Activated CD8-positive, alpha-beta T cell treated with anti-CD3 and anti-CD28 coated beads for 36 hours (primary cell): ENCODE measurements around the gene DGCR2. TPM values are rescaled to one million over a fixed set of nuclear protein-coding genes. Genes with fewer than 3 reads are reported as not detected.

ENCODE experiments used
- ATAC-seq: fragments of 200-7000 bp; cut with Tn5 transposase; one replicate; pipeline ENCODE4 v1.10.0; 2021; ENCODE audit warnings: mild to moderate bottlenecking, moderate library complexity
- CTCF ChIA-PET: fragments of 350-600 bp; sonication (Branson Sonifier 250); formaldehyde crosslinking; loops from one replicate; lab custom pipeline; 2021; ENCODE audit warnings: antibody characterized with exemption; lab: Charles Lee
- POLR2A ChIA-PET: fragments of 350-600 bp; sonication (Branson Sonifier 250); formaldehyde crosslinking; loops from one replicate; lab custom pipeline; 2021; ENCODE audit warnings: antibody characterized with exemption; lab: Charles Lee
- DNase-seq: peaks from one replicate; pipeline ENCODE4 v3.0.0-alpha.2; 2020
- H3K27ac Mint-ChIP-seq: one replicate; pipeline ENCODE4 v1.8.0; 2021; ENCODE audit warnings: mild to moderate bottlenecking, mixed read lengths
- H3K27me3 Mint-ChIP-seq: one replicate; pipeline ENCODE4 v1.8.0; 2021; ENCODE audit warnings: mixed read lengths
- H3K36me3 Mint-ChIP-seq: one replicate; pipeline ENCODE4 v1.8.0; 2021; ENCODE audit warnings: low read depth, mixed read lengths
- H3K4me1 Mint-ChIP-seq: one replicate; pipeline ENCODE4 v1.8.0; 2021; ENCODE audit warnings: low read depth, mixed read lengths
- H3K4me3 Mint-ChIP-seq: one replicate; pipeline ENCODE4 v1.8.0; 2021; ENCODE audit warnings: mild to moderate bottlenecking, moderate library complexity, mixed read lengths
- H3K9me3 Mint-ChIP-seq: one replicate; pipeline ENCODE4 v1.8.0; 2021; ENCODE audit warnings: mixed read lengths
- intact Hi-C: fragments of 100-400 bp; cut with micrococcal nuclease; formaldehyde crosslinking; loops from one replicate; pipeline ENCODE4 v1.10.0; 2022
- total RNA-seq, 2 experiments: library from RNA; stranded (reverse); gene quantifications; one replicate each; pipeline ENCODE4 v1.2.3, GENCODE V29; 2021
- TF ChIP-seq, protein P1 (sequence below): fragments of 200-600 bp; IDR thresholded peaks from one replicate; pipeline ENCODE4 v1.8.0; 2022; ENCODE audit warnings: antibody characterized with exemption, mild to moderate bottlenecking

Gene DGCR2
- total RNA-seq, 2 experiments from 2014 or later: 18.0 to 20.0 TPM

DNA sequence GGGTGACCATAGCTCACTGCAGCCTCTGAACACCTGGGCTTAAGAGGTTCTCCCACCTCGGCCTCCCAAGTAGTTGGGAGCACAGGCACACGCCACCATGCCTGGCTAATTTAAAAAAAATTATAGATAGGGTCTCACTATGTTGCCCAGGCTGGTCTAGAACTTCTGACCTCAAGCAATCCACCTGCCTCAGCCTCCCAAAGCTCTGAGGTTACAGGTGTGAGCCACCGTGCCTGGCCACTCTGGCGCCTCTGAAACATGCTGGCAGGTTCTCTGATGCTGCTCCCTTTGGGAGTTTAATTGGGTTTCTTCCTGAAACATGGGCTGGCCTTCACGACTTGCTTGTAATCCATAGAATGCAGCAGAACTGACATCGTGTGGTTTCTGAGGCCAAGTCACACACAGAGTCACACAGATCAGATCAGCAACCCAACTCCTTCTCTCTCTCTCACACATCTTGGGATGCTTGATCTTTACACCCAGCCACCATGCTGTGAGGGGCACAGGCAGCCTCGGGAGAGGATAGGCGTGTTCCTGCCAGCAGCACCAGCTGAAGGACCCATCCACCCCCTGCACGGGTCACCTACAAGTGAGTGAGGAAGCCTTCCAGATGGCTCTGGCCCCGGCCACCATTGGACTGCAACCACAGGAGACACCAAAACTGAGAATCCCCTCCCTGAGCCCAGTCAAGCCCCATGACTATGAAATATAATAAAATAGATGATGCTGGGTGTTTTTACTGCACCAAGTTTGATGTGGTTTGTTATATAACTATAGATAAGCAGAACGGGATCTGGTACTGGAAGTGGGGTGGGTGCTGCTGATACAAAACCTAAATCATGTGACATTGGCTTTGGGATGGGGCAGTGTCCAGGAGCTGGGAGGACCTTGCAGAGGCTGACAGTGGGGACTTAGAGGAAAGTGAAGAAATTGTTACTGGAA, 31.0 kb upstream of the DGCR2 start:
- CTCF ChIA-PET: interaction anchor here (1.1 kb wide), 1 partner anchor 9 kb away, joined by 5 read pairs; the partner anchor contains the start of gene ESS2
- intact Hi-C loops: no loop called here

GRCh38 chr22:19151329-19152191, 29.3 kb upstream of the DGCR2 start:
- no peak overlapping the region for H3K27ac Mint-ChIP-seq
- ATAC-seq (no peak), DNase-seq (no peak)
- TF ChIP-seq, protein P1, sequence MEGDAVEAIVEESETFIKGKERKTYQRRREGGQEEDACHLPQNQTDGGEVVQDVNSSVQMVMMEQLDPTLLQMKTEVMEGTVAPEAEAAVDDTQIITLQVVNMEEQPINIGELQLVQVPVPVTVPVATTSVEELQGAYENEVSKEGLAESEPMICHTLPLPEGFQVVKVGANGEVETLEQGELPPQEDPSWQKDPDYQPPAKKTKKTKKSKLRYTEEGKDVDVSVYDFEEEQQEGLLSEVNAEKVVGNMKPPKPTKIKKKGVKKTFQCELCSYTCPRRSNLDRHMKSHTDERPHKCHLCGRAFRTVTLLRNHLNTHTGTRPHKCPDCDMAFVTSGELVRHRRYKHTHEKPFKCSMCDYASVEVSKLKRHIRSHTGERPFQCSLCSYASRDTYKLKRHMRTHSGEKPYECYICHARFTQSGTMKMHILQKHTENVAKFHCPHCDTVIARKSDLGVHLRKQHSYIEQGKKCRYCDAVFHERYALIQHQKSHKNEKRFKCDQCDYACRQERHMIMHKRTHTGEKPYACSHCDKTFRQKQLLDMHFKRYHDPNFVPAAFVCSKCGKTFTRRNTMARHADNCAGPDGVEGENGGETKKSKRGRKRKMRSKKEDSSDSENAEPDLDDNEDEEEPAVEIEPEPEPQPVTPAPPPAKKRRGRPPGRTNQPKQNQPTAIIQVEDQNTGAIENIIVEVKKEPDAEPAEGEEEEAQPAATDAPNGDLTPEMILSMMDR: no peak
- H3K4me1 Mint-ChIP-seq: peaks cover 4% of the 10 kb centered on the region
- no peaks in the 10 kb centered on the region for H3K9me3 Mint-ChIP-seq
- H3K27me3 Mint-ChIP-seq: peaks cover 28% of the 10 kb centered on the region
- CTCF ChIA-PET: no interaction called here
- POLR2A ChIA-PET: interaction anchor here (1.1 kb wide), 1 partner anchor 21 kb away, joined by 3 read pairs; no protein-coding TSS in a partner anchor
- intact Hi-C loops: no loop called here
- H3K4me3 Mint-ChIP-seq: peak overlapping the region; percentile 27
- H3K36me3 Mint-ChIP-seq: no peaks in the 10 kb centered on the region

More for the DNA sequence above, 31.0 kb upstream of the DGCR2 start:
- DNase-seq (no peak), ATAC-seq (no peak)
- POLR2A ChIA-PET: interaction anchor here (0.6 to 0.9 kb wide), 2 partner anchors 8 to 9 kb away, joined by 3 read pairs; no protein-coding TSS in a partner anchor
- H3K36me3 Mint-ChIP-seq: no peaks in the 10 kb centered on the region
- peaks cover 28% of the 10 kb centered on the region for H3K27me3 Mint-ChIP-seq
- H3K9me3 Mint-ChIP-seq: no peaks in the 10 kb centered on the region
- H3K27ac Mint-ChIP-seq: no peak overlapping the region
- peaks cover 4% of the 10 kb centered on the region for H3K4me1 Mint-ChIP-seq
- TF ChIP-seq, protein P1: no peak
- H3K4me3 Mint-ChIP-seq: no peak overlapping the region

DNA sequence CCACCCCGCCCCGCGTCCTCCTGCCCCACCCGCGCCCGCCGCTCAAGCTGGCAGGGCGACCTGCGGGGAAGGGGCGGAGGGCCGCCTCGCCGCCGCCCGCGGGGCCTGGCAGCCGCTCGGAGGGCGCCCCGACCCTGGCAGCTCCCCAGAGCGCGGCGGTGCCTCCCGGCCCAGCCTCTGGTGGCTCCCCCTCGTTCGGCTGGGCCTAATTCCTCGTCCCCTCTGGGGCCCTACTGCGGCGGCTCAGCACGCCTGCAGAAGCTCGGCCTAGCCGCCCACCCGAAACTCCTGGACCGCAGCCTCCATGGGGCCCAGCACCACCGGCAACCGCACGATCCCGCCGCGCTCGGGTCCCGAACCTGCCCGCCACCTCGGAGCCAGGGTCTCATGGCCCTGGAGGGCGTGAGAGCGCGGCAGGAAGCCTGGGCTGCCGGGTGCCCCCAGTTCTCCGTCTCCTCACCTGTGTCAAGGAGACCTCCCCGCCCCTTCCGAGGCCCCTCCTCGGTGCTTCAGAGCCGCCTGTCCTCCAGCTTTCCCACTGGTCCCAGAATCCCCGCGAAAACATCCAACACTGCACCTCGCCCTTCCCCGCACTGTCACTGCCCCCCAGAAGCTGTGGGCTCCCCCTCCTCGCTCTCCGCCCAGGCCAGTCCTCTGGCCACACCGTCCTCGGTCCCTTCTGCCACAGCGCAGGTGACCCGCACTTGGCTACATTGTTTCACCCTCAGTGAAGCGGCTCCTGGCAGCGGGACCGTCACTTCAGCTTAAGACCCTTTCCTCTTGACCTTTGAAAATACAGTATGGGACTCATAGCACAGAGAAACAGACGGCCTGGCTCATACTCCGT, 28.5 kb upstream of the DGCR2 start:
- no peak overlapping the region for H3K27ac Mint-ChIP-seq

GRCh38 chr22:19149991-19150390, 27.8 kb upstream of the DGCR2 start, which contains the start of gene GSC2:
Gene GSC2, minus strand, starts transcription at chr22:19150292. Its CDS starts 9 bp downstream, at chr22:19150283.
- TF ChIP-seq, protein P1: no peak
- ChIA-PET CTCF (no interaction called here), POLR2A (no interaction called here)
- Mint-ChIP-seq H3K27me3 (peaks cover 28% of the 10 kb centered on the region), H3K9me3 (no peaks in the 10 kb centered on the region), H3K36me3 (no peaks in the 10 kb centered on the region), H3K4me3 (peak within 1 kb of the TSS; percentile 42), H3K4me1 (peaks cover 4% of the 10 kb centered on the region), H3K27ac (no peak within 1 kb of the TSS)
- ATAC-seq (peak; percentile 14), DNase-seq (no peak)
- intact Hi-C loops: no loop called here

More for the DNA sequence above, 28.5 kb upstream of the DGCR2 start:
- H3K27me3 Mint-ChIP-seq: peaks cover 28% of the 10 kb centered on the region
- H3K9me3 Mint-ChIP-seq: no peaks in the 10 kb centered on the region
- peaks cover 4% of the 10 kb centered on the region for H3K4me1 Mint-ChIP-seq
- no peaks in the 10 kb centered on the region for H3K36me3 Mint-ChIP-seq
- ATAC-seq (no peak), DNase-seq (no peak)
- intact Hi-C loops: no loop called here
- peak overlapping the region; percentile 27 for H3K4me3 Mint-ChIP-seq
- TF ChIP-seq, protein P1: no peak
- CTCF ChIA-PET: no interaction called here
- POLR2A ChIA-PET: interaction anchor here (1.1 kb wide), 1 partner anchor 22 kb away, joined by 3 read pairs; no protein-coding TSS in a partner anchor
